ENCODE results near the gene INTS6.

Gene INTS6

DNA sequence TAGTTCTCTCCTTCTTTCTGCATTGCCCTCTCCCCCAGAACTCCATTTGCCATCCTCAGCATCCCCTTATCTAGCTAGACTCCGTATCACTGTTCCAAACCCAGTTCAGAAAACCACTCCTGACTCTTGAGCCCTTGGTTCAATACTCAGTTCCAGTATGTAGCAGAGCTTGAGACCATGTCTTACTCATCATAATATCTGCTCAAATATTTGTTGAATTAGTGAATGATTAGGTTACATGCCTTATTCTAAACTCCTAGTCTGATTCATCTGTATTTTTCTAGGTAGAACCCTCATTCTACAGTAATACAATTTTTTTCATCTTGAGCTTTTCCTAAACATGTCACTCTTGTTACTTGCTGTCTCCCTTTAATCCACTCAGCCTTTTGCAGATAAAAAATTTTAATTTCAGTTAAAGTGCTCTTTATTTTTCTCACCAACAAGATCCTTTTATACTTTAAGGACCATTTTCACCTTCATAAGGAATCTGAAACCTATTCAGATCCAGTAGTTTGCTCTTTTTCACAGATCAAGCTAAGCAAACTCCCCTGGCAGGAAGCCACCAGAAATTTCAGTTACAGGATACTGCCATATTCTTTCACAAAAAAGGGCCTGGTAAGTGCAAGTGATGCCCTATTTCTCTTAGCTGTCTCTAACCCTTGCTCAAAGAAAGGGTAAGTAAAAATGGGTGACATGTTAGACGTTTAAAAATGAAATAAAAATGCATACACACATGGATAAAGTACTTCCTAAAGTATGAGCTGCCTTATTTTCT, 23.1 kb upstream of the INTS6 start:
- no peak for DNase-seq (ENCODE audit: low spot score)
- TF ChIP-seq, protein P1, sequence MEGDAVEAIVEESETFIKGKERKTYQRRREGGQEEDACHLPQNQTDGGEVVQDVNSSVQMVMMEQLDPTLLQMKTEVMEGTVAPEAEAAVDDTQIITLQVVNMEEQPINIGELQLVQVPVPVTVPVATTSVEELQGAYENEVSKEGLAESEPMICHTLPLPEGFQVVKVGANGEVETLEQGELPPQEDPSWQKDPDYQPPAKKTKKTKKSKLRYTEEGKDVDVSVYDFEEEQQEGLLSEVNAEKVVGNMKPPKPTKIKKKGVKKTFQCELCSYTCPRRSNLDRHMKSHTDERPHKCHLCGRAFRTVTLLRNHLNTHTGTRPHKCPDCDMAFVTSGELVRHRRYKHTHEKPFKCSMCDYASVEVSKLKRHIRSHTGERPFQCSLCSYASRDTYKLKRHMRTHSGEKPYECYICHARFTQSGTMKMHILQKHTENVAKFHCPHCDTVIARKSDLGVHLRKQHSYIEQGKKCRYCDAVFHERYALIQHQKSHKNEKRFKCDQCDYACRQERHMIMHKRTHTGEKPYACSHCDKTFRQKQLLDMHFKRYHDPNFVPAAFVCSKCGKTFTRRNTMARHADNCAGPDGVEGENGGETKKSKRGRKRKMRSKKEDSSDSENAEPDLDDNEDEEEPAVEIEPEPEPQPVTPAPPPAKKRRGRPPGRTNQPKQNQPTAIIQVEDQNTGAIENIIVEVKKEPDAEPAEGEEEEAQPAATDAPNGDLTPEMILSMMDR (IDR thresholded peaks at IDR 0.05; ENCODE audit: extremely low read depth, missing control alignments): no peak

DNA sequence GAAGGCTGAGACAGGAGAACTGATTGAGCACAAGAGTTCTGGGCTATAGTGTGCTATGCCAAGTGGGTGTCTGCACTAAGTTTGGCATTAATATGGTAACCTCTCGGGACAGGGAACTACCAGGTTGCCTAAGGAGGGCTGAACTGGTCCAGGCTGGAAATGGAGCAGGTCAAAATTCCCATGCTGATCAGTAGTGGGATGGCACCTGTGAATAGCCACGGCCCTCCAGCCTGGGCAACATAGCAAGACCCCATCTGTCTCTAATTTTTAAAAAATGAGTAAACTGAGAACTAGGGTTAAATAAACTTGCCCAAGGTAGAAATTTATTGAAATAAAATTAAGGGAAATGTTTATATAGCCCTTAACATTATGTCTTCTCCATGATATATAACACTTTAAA, 17.0 kb upstream of the INTS6 start:
- TF ChIP-seq, protein P1 (IDR thresholded peaks at IDR 0.05; ENCODE audit: extremely low read depth, missing control alignments): no peak
- no peak for DNase-seq (ENCODE audit: low spot score)

DNA sequence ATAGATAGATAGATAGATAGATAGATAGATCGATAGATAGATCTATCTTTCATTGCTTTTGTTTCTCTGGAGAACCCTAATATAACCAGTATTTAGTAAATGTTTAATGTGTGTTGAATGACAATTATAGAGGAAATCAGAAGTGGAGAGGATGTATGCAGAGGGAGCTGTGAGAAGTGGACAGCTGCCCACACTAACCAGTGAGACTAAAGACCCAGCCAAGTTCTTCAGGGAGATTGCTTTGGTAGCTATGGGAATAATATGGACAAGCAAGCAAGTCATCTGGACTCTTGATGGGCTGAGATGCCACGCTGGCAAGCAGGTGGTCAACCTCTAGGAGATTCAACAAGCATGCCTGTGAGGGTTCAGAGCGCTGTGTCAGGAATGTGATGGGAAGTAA, 14.9 kb upstream of the INTS6 start:
- no peak for DNase-seq (ENCODE audit: low spot score)
- TF ChIP-seq, protein P1 (IDR thresholded peaks at IDR 0.05; ENCODE audit: extremely low read depth, missing control alignments): no peak

DNA sequence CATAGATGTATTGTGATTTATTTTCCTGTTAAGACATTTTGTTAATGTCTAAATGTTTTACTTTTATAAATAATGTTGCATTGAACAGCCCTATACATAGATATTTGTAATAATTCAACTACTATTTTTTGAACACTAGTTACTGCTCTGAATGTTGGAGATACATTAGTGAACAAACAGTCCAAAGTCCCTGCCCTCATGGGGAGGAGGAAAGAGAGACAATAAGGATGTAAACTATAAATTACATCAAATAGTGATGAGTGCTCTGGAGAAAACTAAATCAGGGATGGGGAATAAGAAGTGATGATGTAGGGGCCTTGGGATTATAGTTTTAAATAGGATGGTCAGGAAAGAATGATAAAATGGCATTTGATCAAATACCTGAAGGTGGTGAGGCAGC, 12.3 kb upstream of the INTS6 start:
- TF ChIP-seq, protein P1 (IDR thresholded peaks at IDR 0.05; ENCODE audit: extremely low read depth, missing control alignments): no peak
- no peak for DNase-seq (ENCODE audit: low spot score)

DNA sequence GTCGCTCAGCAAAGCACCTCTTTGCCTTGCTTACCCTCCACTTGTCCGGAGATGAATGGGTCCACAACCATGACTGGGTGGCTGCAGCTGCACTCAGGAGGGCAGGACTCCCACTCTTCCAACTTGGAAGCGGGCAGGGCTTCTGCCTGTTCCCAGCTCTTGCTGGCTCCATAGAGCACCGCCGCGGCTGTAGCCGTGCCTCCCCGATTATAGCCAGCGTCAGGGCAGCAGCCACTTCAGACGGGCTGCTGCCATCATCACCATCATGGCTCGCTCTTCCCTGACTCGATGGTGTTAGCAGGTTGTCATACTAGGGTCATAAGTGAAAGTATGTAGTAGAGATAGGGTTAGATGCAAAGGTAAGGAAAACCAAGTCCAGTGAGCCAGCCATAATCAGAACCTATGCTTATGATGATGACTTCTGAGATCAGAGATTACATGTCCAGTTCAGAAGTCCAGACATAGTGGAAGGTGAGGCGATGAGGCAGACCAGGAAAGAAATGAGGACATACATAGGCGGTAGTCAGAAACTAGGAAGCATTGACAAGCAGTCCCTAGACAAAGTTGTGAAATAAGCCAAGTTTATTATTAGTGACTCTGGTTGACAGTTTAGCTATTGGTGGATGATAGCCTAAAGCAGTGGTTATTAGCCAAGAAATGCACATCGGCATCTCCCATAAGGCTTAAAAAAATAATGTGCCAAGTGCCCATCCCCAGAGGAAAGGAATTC, 4.4 kb upstream of the INTS6 start:
- TF ChIP-seq, protein P1 (IDR thresholded peaks at IDR 0.05; ENCODE audit: extremely low read depth, missing control alignments): no peak
- DNase-seq (ENCODE audit: low spot score): no peak

DNA sequence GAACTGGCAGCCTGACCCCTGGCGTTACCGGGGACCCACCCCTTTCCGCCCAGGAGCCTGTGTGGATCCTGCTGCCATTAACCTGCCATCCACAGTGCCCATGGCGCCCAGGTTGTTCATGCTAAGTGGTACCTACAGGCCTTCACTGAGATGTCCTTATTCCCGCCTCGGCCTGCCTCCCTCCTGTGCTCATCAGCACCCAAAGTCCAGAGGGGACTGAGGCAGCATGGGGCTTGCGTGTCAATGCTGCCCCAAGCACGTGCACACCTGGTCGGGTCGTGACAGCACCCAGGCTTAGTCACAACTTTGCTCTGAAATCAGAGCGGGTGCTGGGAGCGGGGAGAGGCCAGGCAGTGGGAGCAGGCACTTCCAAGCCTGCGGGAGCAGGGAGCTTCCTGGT, 3.7 kb upstream of the INTS6 start:
- TF ChIP-seq, protein P1 (IDR thresholded peaks at IDR 0.05; ENCODE audit: extremely low read depth, missing control alignments): no peak
- DNase-seq (ENCODE audit: low spot score): no peak

DNA sequence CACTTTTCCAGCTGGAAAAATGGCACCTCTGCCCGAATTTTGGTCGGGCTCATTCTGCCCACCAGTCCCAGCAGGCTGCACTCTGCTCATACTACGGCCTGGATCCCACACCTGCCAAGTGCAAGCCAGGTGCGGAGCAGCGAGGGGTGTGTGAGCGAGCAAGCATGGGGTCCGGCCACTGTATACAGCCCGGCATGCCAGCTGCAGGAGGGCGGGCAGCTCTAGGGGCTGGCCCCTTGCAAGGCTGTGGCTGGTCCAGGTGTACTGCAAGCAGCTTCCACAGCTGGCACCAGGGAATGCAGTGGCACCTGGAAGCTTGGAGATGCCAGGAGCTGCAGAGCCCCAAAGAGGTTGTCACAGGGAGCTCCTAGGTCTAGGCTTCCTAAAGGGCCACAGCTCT, 2.7 kb upstream of the INTS6 start:
- DNase-seq (ENCODE audit: low spot score): no peak
- TF ChIP-seq, protein P1 (IDR thresholded peaks at IDR 0.05; ENCODE audit: extremely low read depth, missing control alignments): no peak

All from GM20000 (cell line).